Activated CD4-positive, alpha-beta T cell treated with anti-CD3 and anti-CD28 coated beads for 4 hours (primary cell): Measurements from ENCODE around the gene SERPINF2.
"Not testable (repeated sequence)": the region's sequence is repeated elsewhere in the genome, so short reads cannot be mapped to it uniquely, and the experiment has no call there.

Experiments used
- DNase-seq, 2 donors: peaks; one replicate each; pipeline ENCODE4 v3.0.0-alpha.2; 2020

SERPINF2 gene

GRCh38 chr17:1742371-1743087, at the start of gene SERPINF2:
TSS of gene SERPINF2 (plus strand) at chr17:1742871. CDS start at chr17:1744996, 2,125 bp downstream.
- DNase-seq, result no peak

- DNase-seq, result no peak
Measured at GRCh38 chr17:1693339-1693738, 49.3 kb upstream of the SERPINF2 start.

- no peak for DNase-seq
Measured at GRCh38 chr17:1695365-1695764, 47.3 kb upstream of the SERPINF2 start.

- DNase-seq, result no peak
Measured at GRCh38 chr17:1697681-1698080, 45.0 kb upstream of the SERPINF2 start.

- DNase-seq, result not testable (repeated sequence)
Measured at GRCh38 chr17:1699891-1700290, 42.8 kb upstream of the SERPINF2 start.

- no peak for DNase-seq
Measured at GRCh38 chr17:1703063-1703462, 39.6 kb upstream of the SERPINF2 start.

- no peak for DNase-seq
Measured at GRCh38 chr17:1705004-1705403, 37.7 kb upstream of the SERPINF2 start.

GRCh38 chr17:1707107-1707506, 35.6 kb upstream of the SERPINF2 start:
- no peak for DNase-seq

- DNase-seq, result not testable (repeated sequence)
Measured at GRCh38 chr17:1708791-1709346, 33.8 kb upstream of the SERPINF2 start.

GRCh38 chr17:1709403-1709951, 33.2 kb upstream of the SERPINF2 start:
- no peak for DNase-seq

GRCh38 chr17:1709971-1710806, 32.5 kb upstream of the SERPINF2 start, which contains the start of gene TLCD2:
TSS of gene TLCD2 (minus strand) at chr17:1710377. CDS start at chr17:1710242, 135 bp downstream.
- DNase-seq, result no peak

- DNase-seq, result no peak
Measured at GRCh38 chr17:1710807-1711553, 31.7 kb upstream of the SERPINF2 start.

- DNase-seq, result no peak
Measured at GRCh38 chr17:1711804-1712203, 30.9 kb upstream of the SERPINF2 start.

- DNase-seq, result no peak
Measured at GRCh38 chr17:1712271-1712670, 30.4 kb upstream of the SERPINF2 start.

- DNase-seq, result no peak
Measured at GRCh38 chr17:1713160-1713877, 29.4 kb upstream of the SERPINF2 start.

- no peak for DNase-seq
Measured at GRCh38 chr17:1713878-1714426, 28.7 kb upstream of the SERPINF2 start.

- no peak for DNase-seq
Measured at GRCh38 chr17:1714427-1714979, 28.2 kb upstream of the SERPINF2 start.

- DNase-seq, result peak; percentile 45 to 54
Measured at GRCh38 chr17:1714980-1715802, 27.5 kb upstream of the SERPINF2 start.

- DNase-seq, result no peak
Measured at GRCh38 chr17:1715803-1716075, 26.9 kb upstream of the SERPINF2 start.

- DNase-seq, result peak; percentile 100
Measured at GRCh38 chr17:1716076-1716911, 26.4 kb upstream of the SERPINF2 start.
